Kasumi-1 (cell line): ENCODE results near the gene CT45A8.
"Not testable (repeated sequence)": the region's sequence is repeated elsewhere in the genome, so short reads cannot be mapped to it uniquely, and the experiment has no call there.

Experiments
- DNase-seq, 2 experiments: peaks; one replicate each; lab custom pipeline; 2025; lab: John Stamatoyannopoulos, UW

The CT45A8 gene, protein sequence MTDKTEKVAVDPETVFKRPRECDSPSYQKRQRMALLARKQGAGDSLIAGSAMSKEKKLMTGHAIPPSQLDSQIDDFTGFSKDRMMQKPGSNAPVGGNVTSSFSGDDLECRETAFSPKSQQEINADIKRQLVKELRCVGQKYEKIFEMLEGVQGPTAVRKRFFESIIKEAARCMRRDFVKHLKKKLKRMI

DNA sequence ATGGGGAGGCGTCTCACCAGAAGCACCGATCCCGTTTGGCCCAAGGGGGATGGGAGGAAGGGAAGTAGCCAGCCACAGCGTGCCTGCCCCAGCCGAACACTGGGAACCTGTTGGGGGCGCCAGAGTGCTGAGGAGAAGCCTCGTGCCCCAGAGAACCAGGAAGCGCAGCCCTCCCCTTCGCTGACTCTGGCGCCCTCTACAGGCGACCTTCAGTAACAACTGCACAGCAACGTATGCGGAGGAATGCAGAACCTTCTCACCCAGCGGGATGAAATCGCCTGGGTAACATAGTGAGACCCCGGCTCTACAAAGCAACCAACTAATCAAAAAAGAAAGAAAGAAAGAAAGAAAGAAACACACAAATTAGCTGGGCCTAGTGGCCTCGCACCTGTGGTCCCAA lies at the start of gene CT45A8:
CT45A8 (minus strand) TSS at position 101 of the 400 bp plus-strand sequence. CDS start 3,755 bp downstream, outside the sequence.
- not testable (repeated sequence) for DNase-seq

DNA sequence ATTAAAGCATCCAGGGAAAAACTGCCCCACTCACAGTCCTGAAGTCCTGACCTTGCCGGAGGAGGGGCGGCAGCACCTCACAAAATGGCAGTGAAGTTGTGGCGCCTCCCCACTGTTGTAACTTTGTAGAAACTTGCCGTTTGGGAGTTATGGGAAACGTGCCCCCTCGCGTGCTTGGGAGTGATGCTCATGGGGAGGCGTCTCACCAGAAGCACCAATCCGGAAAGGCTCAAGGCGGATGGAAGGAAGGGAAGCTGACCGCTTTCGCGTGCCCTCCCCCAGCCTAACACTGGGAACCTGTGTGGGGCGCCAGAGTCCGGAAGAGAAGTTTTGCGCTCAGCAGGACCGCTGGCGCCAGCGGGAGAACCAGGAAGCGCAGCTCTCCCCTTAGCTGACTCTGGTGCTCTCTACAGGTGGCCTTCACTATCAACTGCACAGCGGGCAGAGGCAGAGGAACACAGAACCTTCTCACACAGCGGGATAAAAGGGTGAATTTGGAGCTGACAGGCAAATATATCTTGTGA lies 39.0 kb upstream of the CT45A8 start, which contains the start of the genes CT45A10 and SAGE1:
CT45A10 (minus strand) TSS at position 151 of the 524 bp plus-strand sequence. CDS start 8,100 bp downstream, outside the sequence.
SAGE1 (plus strand) TSS at position 423 of the 524 bp plus-strand sequence. CDS start 2,527 bp downstream, outside the sequence.
- DNase-seq, result no peak

DNA sequence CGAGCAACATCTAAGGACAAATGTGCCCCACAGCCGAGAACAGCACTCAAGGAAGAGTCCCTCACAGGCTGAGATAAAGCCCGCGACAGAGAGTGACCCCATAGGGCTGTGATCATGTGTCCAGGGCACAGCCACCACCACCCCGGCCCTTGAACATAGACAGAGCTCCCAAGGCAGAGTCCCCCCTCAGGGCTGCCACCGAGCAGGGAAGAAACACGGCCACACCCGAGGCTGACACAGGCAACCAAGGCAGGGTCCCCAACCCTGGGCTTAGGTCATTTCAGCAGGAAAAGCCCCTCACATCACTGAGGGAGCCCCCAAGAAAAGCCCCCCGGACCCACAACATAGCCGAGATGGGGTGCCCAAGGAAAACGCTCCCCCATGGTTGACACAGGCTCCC lies 38.4 kb upstream of the CT45A8 start:
- no peak for DNase-seq

DNA sequence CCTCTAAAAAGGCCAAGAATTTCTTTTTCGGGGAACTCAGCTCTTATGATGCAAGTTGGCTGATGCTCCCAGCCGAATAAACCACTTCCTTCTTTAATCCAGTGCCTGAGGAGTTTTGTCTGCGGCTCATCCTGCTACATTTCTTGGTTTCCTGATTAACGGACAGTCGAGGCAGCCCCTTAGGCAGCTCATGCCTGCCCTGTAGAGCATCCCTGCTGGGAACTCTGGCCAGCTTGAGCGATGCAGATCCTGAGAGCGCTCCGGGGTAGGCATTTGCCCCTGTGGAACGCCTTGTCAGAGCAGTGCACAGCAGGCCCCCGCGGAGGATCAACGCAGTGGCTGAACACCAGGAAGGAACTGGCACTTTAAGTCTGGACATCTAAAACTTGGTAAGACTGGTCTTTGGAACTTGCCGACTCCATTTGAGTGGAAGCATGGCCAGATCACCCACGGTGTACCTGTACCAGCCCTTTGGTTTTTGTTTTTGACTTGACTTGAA lies 35.8 kb upstream of the CT45A8 start:
- DNase-seq, result no peak

DNA sequence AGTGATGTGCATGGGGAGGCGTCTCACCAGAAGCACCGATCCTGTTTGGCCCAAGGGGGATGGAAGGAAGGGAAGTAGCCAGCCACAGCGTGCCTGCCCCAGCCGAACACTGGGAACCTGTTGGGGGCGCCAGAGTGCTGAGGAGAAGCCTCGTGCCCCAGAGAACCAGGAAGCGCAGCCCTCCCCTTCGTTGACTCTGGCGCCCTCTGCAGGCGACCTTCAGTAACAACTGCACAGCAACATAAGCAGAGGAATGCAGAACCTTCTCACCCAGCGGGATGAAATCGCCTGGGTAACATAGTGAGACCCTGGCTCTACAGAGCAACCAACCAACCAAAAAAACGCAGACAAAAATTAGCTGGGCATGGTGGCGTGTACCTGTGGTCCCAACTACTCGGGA lies 34.6 kb upstream of the CT45A8 start:
- DNase-seq, result not testable (repeated sequence)

DNA sequence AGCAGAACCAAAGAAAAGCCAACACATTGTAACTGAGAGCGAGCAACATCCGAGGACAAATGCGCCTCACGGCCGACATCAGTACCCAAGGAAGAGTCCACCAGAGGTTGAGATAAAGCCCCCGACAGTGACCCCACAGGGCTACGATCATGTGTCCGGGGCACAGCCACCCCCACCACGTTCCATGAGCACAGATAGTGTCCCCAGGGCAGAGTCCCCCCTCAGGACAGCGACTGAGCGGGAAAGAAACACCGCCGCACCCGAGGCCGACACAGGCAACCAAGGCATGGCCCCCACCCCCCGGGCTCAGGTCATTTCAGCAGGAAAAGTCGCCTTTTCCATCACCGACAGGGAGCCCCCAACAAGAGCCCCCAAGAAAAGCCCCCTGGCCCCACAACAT lies 33.9 kb upstream of the CT45A8 start:
- not testable (repeated sequence) for DNase-seq

DNA sequence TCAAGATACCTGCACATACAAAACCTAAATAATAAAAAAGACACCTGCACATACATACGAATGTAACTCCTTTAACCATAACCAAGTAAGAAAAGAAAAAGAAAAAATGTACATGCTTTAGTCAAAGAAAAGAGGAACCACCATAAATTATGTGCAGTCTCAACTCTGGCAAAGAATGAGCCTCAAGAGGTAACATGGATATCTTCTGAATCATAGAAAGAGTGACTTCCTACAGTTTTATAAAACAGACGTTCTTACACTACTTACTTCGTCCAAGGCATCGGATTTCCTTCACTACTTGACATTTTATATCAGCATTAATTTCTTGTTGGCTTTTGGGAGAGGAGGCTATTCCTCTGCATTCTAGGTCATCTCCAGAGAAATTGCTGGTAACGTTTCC lies 28.4 kb upstream of the CT45A8 start:
- not testable (repeated sequence) for DNase-seq

DNA sequence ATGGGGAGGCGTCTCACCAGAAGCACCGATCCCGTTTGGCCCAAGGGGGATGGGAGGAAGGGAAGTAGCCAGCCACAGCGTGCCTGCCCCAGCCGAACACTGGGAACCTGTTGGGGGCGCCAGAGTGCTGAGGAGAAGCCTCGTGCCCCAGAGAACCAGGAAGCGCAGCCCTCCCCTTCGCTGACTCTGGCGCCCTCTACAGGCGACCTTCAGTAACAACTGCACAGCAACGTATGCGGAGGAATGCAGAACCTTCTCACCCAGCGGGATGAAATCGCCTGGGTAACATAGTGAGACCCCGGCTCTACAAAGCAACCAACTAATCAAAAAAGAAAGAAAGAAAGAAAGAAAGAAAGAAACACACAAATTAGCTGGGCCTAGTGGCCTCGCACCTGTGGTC lies 17.4 kb upstream of the CT45A8 start, which contains the start of gene CT45A9:
CT45A9 (minus strand) TSS at position 101 of the 400 bp plus-strand sequence. CDS start 3,751 bp downstream, outside the sequence.
- not testable (repeated sequence) for DNase-seq

DNA sequence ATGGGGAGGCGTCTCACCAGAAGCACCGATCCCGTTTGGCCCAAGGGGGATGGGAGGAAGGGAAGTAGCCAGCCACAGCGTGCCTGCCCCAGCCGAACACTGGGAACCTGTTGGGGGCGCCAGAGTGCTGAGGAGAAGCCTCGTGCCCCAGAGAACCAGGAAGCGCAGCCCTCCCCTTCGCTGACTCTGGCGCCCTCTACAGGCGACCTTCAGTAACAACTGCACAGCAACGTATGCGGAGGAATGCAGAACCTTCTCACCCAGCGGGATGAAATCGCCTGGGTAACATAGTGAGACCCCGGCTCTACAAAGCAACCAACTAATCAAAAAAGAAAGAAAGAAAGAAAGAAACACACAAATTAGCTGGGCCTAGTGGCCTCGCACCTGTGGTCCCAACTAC lies 17.2 kb downstream of the CT45A8 start, which contains the start of gene CT45A7:
CT45A7 (minus strand) TSS at position 101 of the 400 bp plus-strand sequence. CDS start 3,747 bp downstream, outside the sequence.
- DNase-seq, result not testable (repeated sequence)

DNA sequence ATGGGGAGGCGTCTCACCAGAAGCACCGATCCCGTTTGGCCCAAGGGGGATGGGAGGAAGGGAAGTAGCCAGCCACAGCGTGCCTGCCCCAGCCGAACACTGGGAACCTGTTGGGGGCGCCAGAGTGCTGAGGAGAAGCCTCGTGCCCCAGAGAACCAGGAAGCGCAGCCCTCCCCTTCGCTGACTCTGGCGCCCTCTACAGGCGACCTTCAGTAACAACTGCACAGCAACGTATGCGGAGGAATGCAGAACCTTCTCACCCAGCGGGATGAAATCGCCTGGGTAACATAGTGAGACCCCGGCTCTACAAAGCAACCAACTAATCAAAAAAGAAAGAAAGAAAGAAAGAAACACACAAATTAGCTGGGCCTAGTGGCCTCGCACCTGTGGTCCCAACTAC lies 34.4 kb downstream of the CT45A8 start, which contains the start of gene CT45A2:
CT45A2 (minus strand) TSS at position 101 of the 400 bp plus-strand sequence. CDS start 3,747 bp downstream, outside the sequence.
- DNase-seq, result not testable (repeated sequence)

DNA sequence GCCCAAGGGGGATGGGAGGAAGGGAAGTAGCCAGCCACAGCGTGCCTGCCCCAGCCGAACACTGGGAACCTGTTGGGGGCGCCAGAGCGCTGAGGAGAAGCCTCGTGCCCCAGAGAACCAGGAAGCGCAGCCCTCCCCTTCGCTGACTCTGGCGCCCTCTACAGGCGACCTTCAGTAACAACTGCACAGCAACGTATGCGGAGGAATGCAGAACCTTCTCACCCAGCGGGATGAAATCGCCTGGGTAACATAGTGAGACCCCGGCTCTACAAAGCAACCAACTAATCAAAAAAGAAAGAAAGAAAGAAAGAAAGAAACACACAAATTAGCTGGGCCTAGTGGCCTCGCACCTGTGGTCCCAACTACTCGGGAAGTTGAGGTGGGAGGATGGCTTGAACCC lies 51.7 kb downstream of the CT45A8 start, which contains the start of gene CT45A6:
CT45A6 (minus strand) TSS at position 101 of the 400 bp plus-strand sequence. CDS start 3,794 bp downstream, outside the sequence.
- DNase-seq, result not testable (repeated sequence)
